Vagina (tissue), 2 donors: Measurements from ENCODE around the gene DHCR7. TPM values are rescaled to one million over a fixed set of nuclear protein-coding genes. Genes with fewer than 3 reads are reported as not detected.

Source experiments
- DNase-seq, 2 donors: peaks; one replicate each; pipeline ENCODE4 v3.0.0-alpha.2; 2017; ENCODE audit errors: extremely low spot score in 2 of 2
- H3K27ac ChIP-seq: fragments of 200-600 bp; sonication (generic); one replicate; pipeline ENCODE4 v1.5.1; 2019
- H3K27me3 ChIP-seq: fragments of 200-600 bp; sonication (generic); one replicate; pipeline ENCODE4 v1.5.1; 2019
- H3K36me3 ChIP-seq, 2 donors: fragments of 200-600 bp; sonication (generic); one replicate each; pipeline ENCODE4 v1.5.1; 2017 to 2019
- H3K4me1 ChIP-seq: fragments of 200-600 bp; sonication (generic); one replicate; pipeline ENCODE4 v1.5.1; 2019
- H3K4me3 ChIP-seq, 2 donors: fragments of 200-600 bp; sonication (generic); 1 replicate in 1 of 2; 2 replicates in 1 of 2; pipeline ENCODE4 v1.5.1; 2016 to 2019
- H3K9me3 ChIP-seq: fragments of 200-600 bp; sonication (generic); one replicate; pipeline ENCODE4 v1.5.1; 2019
- POLR2A ChIP-seq, 2 donors: fragments of 450-650 bp; IDR thresholded peaks; one replicate each; pipeline ENCODE4 v1.6.1; 2017; ENCODE audit warnings: antibody characterized with exemption in 2 of 2, mild to moderate bottlenecking in 2 of 2, moderate library complexity in 2 of 2
- POLR2AphosphoS5 ChIP-seq, 2 donors: sonication (generic); formaldehyde crosslinking; IDR thresholded peaks; one replicate each; pipeline ENCODE4 v1.9.0; 2017; ENCODE audit warnings: antibody characterized with exemption in 2 of 2, mild to moderate bottlenecking in 2 of 2, low read depth in 1 of 2; ENCODE audit not compliant: insufficient read depth in 1 of 2
- intact Hi-C: fragments of 100-400 bp; cut with DNase I; formaldehyde crosslinking; loops from one replicate; pipeline ENCODE4 v1.15.1; 2023
- total RNA-seq: library from RNA; depleted of rRNA; stranded (reverse); fragments of >200 nt; gene quantifications from one replicate; pipeline ENCODE4 v1.2.3, GENCODE V29; 2016
- TF ChIP-seq, protein P1 (sequence below), 3 experiments: fragments of 450-650 bp in 2 of 3; fragments of 200-600 bp in 1 of 3; sonication (generic) in 1 of 3; IDR thresholded peaks; one replicate each; pipeline ENCODE4 v1.5.1; 2017 to 2019; ENCODE audit warnings: antibody characterized with exemption in 3 of 3, mild to moderate bottlenecking in 2 of 3, moderate library complexity in 2 of 3

DHCR7 gene
- total RNA-seq, 1 donor from 2014 or later: 26.8 TPM

DNA sequence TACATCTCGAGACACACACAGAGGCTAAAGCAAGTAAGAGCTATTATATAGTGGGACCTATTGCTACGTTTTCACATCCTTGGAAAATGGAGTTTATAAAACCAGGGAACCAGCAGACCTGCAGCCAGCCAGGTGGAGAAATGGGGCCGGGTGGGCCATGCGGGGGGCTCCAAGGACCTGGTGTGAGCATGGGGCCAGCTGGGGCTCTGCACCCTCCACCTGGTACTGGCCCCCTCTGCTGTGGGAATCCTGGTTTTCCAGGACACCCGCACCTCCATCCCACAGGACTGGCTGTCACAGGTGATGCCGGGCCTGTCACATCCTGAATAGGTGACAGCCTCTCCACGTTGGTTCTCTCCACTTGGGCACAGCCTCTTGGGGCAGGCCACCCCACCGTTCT, 11.3 kb downstream of the DHCR7 start:
- no peak overlapping the region for H3K4me3 ChIP-seq
- intact Hi-C loops: no loop called here
- TF ChIP-seq, protein P1, sequence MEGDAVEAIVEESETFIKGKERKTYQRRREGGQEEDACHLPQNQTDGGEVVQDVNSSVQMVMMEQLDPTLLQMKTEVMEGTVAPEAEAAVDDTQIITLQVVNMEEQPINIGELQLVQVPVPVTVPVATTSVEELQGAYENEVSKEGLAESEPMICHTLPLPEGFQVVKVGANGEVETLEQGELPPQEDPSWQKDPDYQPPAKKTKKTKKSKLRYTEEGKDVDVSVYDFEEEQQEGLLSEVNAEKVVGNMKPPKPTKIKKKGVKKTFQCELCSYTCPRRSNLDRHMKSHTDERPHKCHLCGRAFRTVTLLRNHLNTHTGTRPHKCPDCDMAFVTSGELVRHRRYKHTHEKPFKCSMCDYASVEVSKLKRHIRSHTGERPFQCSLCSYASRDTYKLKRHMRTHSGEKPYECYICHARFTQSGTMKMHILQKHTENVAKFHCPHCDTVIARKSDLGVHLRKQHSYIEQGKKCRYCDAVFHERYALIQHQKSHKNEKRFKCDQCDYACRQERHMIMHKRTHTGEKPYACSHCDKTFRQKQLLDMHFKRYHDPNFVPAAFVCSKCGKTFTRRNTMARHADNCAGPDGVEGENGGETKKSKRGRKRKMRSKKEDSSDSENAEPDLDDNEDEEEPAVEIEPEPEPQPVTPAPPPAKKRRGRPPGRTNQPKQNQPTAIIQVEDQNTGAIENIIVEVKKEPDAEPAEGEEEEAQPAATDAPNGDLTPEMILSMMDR (IDR thresholded peaks at IDR 0.05): no peak
- no peak for TF ChIP-seq POLR2AphosphoS5 (IDR thresholded peaks at IDR 0.05; ENCODE audit: insufficient read depth in 1 of 2, low read depth in 1 of 2)
- TF ChIP-seq POLR2A (IDR thresholded peaks at IDR 0.05): no peak
- peaks cover 15% of the 10 kb centered on the region for H3K4me1 ChIP-seq
- no peak for DNase-seq
- H3K9me3 ChIP-seq: no peaks in the 10 kb centered on the region
- peaks cover 0 to 23% of the 10 kb centered on the region in 2 donors for H3K36me3 ChIP-seq
- no peaks in the 10 kb centered on the region for H3K27me3 ChIP-seq
- no peak overlapping the region for H3K27ac ChIP-seq

DNA sequence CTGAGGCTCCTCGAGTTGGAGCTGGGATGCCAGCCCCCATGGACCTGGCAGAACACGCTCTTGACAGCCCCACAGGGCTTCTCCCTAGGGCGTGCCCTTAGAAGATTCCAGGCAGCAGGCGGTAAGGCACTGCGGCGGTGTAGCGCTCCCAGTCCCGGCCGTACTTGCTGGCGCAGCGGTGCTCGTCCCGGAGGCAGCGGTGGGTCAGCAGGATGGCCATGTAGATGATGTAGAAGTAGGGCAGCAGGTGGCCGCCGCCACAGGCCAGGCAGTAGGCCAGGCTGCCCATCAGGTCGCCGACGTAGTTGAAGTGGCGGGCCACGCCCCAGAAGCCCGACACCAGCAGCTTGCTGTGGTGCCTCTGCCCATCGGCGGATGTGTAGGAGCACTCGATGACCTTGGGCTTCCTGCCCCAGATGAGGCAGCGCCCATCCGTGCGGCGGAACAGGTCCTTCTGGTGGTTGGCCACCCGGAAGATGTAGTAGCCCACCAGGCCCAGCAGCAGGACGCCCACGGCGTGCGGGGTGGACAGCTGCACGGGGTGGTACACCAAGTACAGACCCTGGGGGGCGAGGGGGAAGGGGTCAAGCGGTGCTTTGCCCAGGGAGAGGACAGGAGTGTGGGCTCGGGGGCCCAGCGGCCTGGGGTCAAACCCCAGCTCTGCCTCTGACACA, 12.8 kb downstream of the DHCR7 start:
- Histone ChIP-seq H3K36me3 (peaks cover 0 to 16% of the 10 kb centered on the region in 2 donors), H3K27ac (no peak overlapping the region)
- intact Hi-C loops: no loop called here

DNA sequence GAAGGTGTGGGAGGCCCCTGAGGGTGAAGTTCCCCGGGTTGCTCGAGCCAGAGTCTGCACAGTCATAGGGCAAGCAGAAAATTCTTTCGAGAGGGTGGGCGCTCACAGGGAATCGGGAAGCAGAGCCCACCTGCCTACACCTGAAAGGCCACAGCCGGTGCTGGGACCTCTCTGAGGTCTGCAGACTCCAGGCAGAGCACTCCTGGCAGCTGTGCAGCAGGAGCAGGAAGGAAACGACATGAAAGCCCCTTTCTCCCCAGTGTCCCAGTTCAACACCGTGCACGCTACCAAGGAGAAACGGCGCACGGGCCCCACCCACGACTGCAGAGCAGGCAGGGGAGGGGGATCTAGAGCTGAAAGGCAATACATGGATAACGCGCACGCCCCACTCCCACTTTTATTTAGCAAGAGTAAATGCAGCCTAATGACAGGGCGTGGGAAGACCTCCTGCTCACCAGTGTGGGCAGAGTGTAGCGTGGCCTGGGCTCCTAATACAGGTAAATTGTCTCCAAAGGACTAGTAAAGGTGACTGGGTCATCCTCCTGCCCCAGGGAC, 13.5 kb downstream of the DHCR7 start:
- TF ChIP-seq, protein P1 (IDR thresholded peaks at IDR 0.05): no peak
- no peak for TF ChIP-seq POLR2AphosphoS5 (IDR thresholded peaks at IDR 0.05; ENCODE audit: insufficient read depth in 1 of 2, low read depth in 1 of 2)
- TF ChIP-seq POLR2A (IDR thresholded peaks at IDR 0.05): no peak
- Histone ChIP-seq H3K27me3 (no peaks in the 10 kb centered on the region), H3K27ac (no peak overlapping the region), H3K36me3 (peaks cover 0 to 11% of the 10 kb centered on the region in 2 donors), H3K4me3 (no peak overlapping the region), H3K9me3 (no peaks in the 10 kb centered on the region), H3K4me1 (peaks cover 15% of the 10 kb centered on the region)
- DNase-seq: no peak
- intact Hi-C loops: no loop called here

More for the DNA sequence above, 12.8 kb downstream of the DHCR7 start:
- no peak for DNase-seq
- Histone ChIP-seq H3K4me1 (peaks cover 15% of the 10 kb centered on the region), H3K27me3 (no peaks in the 10 kb centered on the region), H3K4me3 (no peak overlapping the region), H3K9me3 (no peaks in the 10 kb centered on the region)
- TF ChIP-seq POLR2A (IDR thresholded peaks at IDR 0.05): no peak
- TF ChIP-seq, protein P1 (IDR thresholded peaks at IDR 0.05): no peak
- no peak for TF ChIP-seq POLR2AphosphoS5 (IDR thresholded peaks at IDR 0.05; ENCODE audit: insufficient read depth in 1 of 2, low read depth in 1 of 2)

DNA sequence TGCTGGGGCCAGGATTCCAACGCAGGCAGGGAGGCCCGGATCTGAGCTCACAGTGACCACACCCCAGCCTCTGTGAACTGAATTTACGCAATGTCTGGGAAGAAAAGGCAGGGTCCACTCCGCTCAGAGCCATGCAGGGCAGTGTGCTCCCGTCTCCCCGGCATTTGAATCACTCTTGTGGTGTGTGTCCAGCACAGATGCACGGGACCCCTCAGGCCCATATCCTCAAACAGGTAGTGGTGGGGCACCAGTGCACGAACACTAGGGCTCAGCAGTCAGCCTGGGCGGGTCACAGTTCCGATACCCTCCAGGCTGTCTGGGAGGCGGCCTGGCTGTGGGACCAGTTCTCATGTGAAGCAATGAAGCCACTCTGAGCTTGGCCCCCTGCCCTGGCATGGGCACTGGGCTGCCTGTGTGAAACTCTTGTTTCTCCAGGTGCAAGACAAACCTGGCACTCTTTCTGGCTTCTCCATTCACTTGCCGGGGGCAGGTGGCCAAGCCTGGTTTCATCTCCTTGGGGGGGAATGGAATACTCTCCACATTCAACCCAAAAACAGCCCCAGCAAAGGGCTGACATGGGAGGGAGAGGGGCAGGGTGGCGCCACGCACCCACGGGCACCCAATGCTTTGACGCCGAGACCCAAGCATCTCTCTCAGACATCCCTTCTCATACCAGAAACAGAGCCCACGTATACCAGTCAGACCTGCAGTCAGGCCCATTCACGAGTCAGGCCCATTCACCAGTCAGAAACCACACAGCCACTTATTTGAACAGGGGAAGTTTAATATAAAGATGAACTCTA, 14.3 kb downstream of the DHCR7 start:
- peaks cover 0 to 3% of the 10 kb centered on the region in 2 donors for H3K36me3 ChIP-seq
- intact Hi-C loops: no loop called here
- no peak for DNase-seq
- no peaks in the 10 kb centered on the region for H3K9me3 ChIP-seq
- H3K4me3 ChIP-seq: no peak overlapping the region
- no peak overlapping the region for H3K27ac ChIP-seq
- peaks cover 15% of the 10 kb centered on the region for H3K4me1 ChIP-seq
- TF ChIP-seq POLR2A (IDR thresholded peaks at IDR 0.05): no peak
- peak in 1 of 2 donors; percentile 45 for TF ChIP-seq POLR2AphosphoS5 (IDR thresholded peaks at IDR 0.05; ENCODE audit: insufficient read depth in 1 of 2, low read depth in 1 of 2)
- TF ChIP-seq, protein P1 (IDR thresholded peaks at IDR 0.05): no peak
- no peaks in the 10 kb centered on the region for H3K27me3 ChIP-seq
